ENCODE data around the gene ARHGEF11. TPM values are rescaled to one million over a fixed set of nuclear protein-coding genes. Genes with fewer than 3 reads are reported as not detected.

The ARHGEF11 gene
- total RNA-seq, 1 donor from 2014 or later = 43.5 TPM

GRCh38 chr1:156947127-156947526 lies 98.4 kb downstream of the ARHGEF11 start:
- no peak overlapping the region for H3K27ac ChIP-seq
- intact Hi-C loops (cut with DNase I) = no loop called here
- H3K36me3 ChIP-seq = peaks cover 85 to 93% of the 10 kb centered on the region in 2 donors
- no peak for TF ChIP-seq CTCF (IDR thresholded peaks at IDR 0.05)
- no peaks in the 10 kb centered on the region for H3K9me3 ChIP-seq
- H3K4me1 ChIP-seq = no peaks in the 10 kb centered on the region
- H3K27me3 ChIP-seq = no peaks in the 10 kb centered on the region
- DNase-seq (ENCODE audit: low spot score in 2 of 2) = no peak
- H3K4me3 ChIP-seq = no peak overlapping the region

GRCh38 chr1:156945881-156946661 lies 99.5 kb downstream of the ARHGEF11 start:
- TF ChIP-seq CTCF (IDR thresholded peaks at IDR 0.05) = no peak
- intact Hi-C loops (cut with DNase I) = no loop called here
- Histone ChIP-seq H3K27me3 (no peaks in the 10 kb centered on the region), H3K4me1 (no peaks in the 10 kb centered on the region), H3K36me3 (peaks cover 89 to 94% of the 10 kb centered on the region in 2 donors), H3K27ac (no peak overlapping the region), H3K9me3 (no peaks in the 10 kb centered on the region), H3K4me3 (no peak overlapping the region)
- no peak for DNase-seq (ENCODE audit: low spot score in 2 of 2)

- Histone ChIP-seq H3K27ac (no peak overlapping the region), H3K4me3 (no peak overlapping the region), H3K4me1 (no peaks in the 10 kb centered on the region), H3K9me3 (no peaks in the 10 kb centered on the region), H3K36me3 (peaks cover 87 to 97% of the 10 kb centered on the region in 2 donors), H3K27me3 (no peaks in the 10 kb centered on the region)
- TF ChIP-seq CTCF (IDR thresholded peaks at IDR 0.05) = no peak
- intact Hi-C loops (cut with DNase I) = no loop called here
- no peak for DNase-seq (ENCODE audit: low spot score in 2 of 2)
Measured at GRCh38 chr1:156944848-156945247, 100.7 kb downstream of the ARHGEF11 start.

- no peak for TF ChIP-seq CTCF (IDR thresholded peaks at IDR 0.05)
- H3K36me3 ChIP-seq = peaks cover 87 to 97% of the 10 kb centered on the region in 2 donors
- intact Hi-C loops (cut with DNase I) = no loop called here
Measured at GRCh38 chr1:156944268-156944667, 101.3 kb downstream of the ARHGEF11 start.

GRCh38 chr1:156943756-156944155 lies 101.8 kb downstream of the ARHGEF11 start:
- no peak for TF ChIP-seq CTCF (IDR thresholded peaks at IDR 0.05)
- no peak overlapping the region for H3K27ac ChIP-seq
- H3K36me3 ChIP-seq = peaks cover 87 to 99% of the 10 kb centered on the region in 2 donors
- no peak overlapping the region for H3K4me3 ChIP-seq
- no peaks in the 10 kb centered on the region for H3K9me3 ChIP-seq
- no peaks in the 10 kb centered on the region for H3K4me1 ChIP-seq
- no peak for DNase-seq (ENCODE audit: low spot score in 2 of 2)
- intact Hi-C loops (cut with DNase I) = no loop called here
- H3K27me3 ChIP-seq = no peaks in the 10 kb centered on the region

More at GRCh38 chr1:156944268-156944667, 101.3 kb downstream of the ARHGEF11 start:
- Histone ChIP-seq H3K4me1 (no peaks in the 10 kb centered on the region), H3K27ac (no peak overlapping the region), H3K27me3 (no peaks in the 10 kb centered on the region), H3K9me3 (no peaks in the 10 kb centered on the region), H3K4me3 (no peak overlapping the region)
- DNase-seq (ENCODE audit: low spot score in 2 of 2) = no peak

All from ascending aorta (tissue), 2 donors.